HG02763 (cell line): Measurements from ENCODE around the gene DNAJC22.
"Not testable (repeated sequence)": the region's sequence is repeated elsewhere in the genome, so short reads cannot be mapped to it uniquely, and the experiment has no call there.

ENCODE experiments used
- ATAC-seq: cut with Tn5 transposase; IDR thresholded peaks from one replicate; pipeline ENCODE4 v1.9.1; 2021; ENCODE audit warnings: mild to moderate bottlenecking, moderate library complexity; ENCODE audit not compliant: unreplicated experiment

DNAJC22 gene

GRCh38 chr12:49330631-49331379, 15.9 kb upstream of the DNAJC22 start:
- ATAC-seq: no peak

GRCh38 chr12:49331380-49332222, 15.1 kb upstream of the DNAJC22 start:
- no peak for ATAC-seq

- ATAC-seq: no peak
Observed at GRCh38 chr12:49332441-49332861, 14.2 kb upstream of the DNAJC22 start.

- no peak for ATAC-seq
Observed at GRCh38 chr12:49332891-49333371, 13.8 kb upstream of the DNAJC22 start.

GRCh38 chr12:49333778-49334177, 12.9 kb upstream of the DNAJC22 start:
- not testable (repeated sequence) for ATAC-seq

GRCh38 chr12:49334226-49334625, 12.5 kb upstream of the DNAJC22 start:
- ATAC-seq: no peak

GRCh38 chr12:49334681-49335080, 12.0 kb upstream of the DNAJC22 start:
- no peak for ATAC-seq

GRCh38 chr12:49335118-49335954, 11.4 kb upstream of the DNAJC22 start:
- no peak for ATAC-seq

- ATAC-seq: no peak
Observed at GRCh38 chr12:49335955-49336644, 10.6 kb upstream of the DNAJC22 start.

- ATAC-seq: no peak
Observed at GRCh38 chr12:49336645-49337584, 9.8 kb upstream of the DNAJC22 start, which contains the start of gene C1QL4. Gene C1QL4, minus strand, starts transcription at chr12:49337188. Its CDS starts 711 bp downstream, at chr12:49336477.

GRCh38 chr12:49338830-49339463, 7.7 kb upstream of the DNAJC22 start:
- no peak for ATAC-seq

GRCh38 chr12:49339464-49339861, 7.2 kb upstream of the DNAJC22 start:
- no peak for ATAC-seq

- ATAC-seq: no peak
Observed at GRCh38 chr12:49340095-49340870, 6.4 kb upstream of the DNAJC22 start.

GRCh38 chr12:49340971-49341776, 5.5 kb upstream of the DNAJC22 start:
- no peak for ATAC-seq

GRCh38 chr12:49341777-49342065, 5.0 kb upstream of the DNAJC22 start:
- ATAC-seq: no peak

- no peak for ATAC-seq
Observed at GRCh38 chr12:49342066-49342913, 4.4 kb upstream of the DNAJC22 start.
